GM21717 (cell line): Measurements from ENCODE around the gene ITGBL1.
A peak's percentile ranks its signal among the peaks of the same experiment; 100 is the strongest.

ENCODE experiments used
- ATAC-seq: cut with Tn5 transposase; IDR thresholded peaks from one replicate; pipeline ENCODE4 v1.9.1; 2021; ENCODE audit warnings: mild to moderate bottlenecking, moderate library complexity; ENCODE audit not compliant: unreplicated experiment

ITGBL1 gene

GRCh38 chr13:101730420-101731000 is 278.0 kb downstream of the ITGBL1 start:
- ATAC-seq, result no peak

DNA sequence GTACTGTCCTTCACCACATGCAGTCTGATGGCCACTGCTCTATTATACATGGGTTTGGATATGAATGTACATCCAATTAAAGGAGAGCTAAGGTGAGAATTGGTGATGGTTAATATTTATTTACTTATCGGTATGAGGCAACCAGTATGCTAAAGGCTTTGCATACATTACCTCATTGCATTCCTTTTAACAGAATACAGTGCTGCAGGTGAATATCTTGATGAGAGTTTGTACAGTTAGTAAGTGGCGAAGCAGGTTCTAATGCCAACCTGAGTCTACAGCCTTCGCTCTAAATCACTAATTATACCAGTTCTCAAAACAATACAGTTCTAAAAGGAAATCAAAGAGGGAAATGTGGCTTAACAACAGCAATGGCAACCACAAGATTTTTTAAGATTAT is 284.1 kb downstream of the ITGBL1 start:
- ATAC-seq, result no peak

DNA sequence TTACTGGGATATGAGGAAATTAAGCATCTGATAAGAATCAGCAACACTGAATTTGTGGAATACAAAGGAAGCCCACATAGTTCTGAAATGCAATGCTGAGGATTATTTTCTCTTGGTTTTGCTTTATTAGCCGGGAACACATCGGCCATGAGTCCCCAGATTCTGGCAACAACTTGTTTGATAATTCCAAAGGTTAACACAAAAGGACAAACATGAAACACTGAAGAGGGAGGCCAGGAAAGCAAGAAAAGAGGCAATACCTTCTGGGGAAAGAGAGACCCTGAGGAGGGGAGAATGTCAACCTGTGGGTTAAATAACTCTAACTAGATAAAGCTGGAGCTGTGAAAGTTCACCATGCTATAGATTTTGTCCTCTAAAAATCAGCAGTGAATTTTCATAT is 285.9 kb downstream of the ITGBL1 start:
- no peak for ATAC-seq

DNA sequence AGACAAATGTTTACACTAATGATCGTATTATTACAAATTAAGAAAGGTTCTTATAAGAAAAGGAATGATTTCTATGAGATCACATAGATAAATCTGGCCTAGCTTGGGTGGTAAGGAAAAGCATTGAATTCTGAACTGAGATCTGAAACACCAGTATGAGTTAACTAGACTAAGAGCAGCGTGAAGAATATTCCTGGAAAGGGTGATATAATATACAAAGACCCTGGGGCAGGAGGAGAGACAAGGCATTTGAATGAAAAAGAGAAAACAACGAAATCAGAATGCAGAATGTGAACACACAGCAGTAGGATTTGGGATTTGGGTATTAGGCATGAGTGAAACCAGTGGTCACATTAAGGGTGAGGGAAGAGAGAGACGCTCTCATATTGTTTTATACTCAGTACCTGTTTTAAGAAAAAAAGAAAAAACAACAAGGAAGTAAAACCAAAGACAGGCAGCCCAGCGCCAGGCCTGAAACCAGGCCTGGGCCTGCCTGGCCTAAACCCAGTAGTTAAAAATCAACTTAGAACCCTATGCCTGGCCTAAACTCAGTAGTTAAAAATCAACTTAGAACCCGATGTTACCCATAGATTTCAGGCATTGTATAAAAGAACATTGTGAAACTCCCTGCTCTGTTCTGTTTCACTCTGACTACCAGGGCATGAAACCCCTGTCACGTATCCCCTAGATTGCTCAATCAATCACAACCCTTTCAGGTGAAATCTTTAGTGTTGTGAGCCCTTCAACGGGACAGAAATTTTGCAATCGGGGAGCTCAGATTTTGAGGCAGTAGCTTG is 287.1 kb downstream of the ITGBL1 start:
- ATAC-seq, result peak; percentile 88

DNA sequence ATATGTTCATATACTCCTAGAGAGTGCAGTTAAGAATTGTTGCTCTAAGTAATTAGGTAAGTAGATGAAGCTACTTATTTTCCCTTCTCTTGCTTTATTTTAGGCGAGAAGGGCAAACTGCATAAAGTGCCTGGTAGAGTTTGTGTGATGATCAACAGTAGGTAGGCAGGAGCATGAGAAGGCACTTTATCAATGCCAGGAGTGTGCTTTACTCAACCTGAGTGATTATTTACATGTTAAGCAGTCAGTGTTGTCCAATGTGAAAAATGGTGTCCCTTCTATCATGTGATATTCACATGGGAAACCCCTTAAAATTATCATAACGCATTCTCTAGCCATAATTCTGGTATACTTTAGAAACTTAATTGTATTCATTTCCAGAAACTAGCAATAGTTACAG is 294.0 kb downstream of the ITGBL1 start:
- no peak for ATAC-seq

DNA sequence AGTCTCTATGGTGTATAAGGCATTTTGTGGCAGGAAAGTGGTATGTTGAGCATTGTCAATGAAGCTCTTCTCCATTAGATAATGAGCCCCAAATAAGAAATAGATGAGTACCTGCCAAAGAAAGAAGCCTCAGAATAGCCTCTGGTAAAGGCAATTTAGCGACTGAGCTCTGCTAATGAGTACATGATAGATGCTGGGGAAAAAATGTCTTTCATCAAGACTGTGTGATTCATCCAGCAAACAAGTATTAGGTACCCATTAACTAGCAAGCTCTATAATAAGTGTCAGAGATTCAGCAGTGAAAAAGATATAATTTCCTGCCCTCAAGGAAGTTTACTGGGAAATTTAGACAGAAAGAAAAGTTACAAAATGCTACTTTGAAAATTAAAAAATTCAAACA is 294.6 kb downstream of the ITGBL1 start:
- ATAC-seq, result no peak

DNA sequence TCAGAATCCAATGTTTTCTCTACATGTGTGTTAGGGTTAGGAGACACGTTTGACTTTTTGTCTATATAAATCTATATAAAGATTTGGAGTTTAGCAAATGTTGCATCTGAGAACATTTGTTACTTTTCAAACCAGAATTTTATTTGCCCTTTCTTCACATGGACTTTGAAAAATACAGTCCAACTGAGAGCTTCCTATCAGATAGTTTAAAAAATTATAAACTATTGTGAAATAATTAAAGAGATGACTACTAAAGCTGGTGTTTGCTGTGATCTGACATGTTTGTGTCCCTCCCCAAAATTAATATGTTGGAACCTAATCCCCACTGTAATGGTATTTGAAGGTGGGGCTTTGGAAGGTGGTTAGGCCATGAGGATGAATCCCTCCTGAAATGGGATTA is 297.1 kb downstream of the ITGBL1 start:
- no peak for ATAC-seq

DNA sequence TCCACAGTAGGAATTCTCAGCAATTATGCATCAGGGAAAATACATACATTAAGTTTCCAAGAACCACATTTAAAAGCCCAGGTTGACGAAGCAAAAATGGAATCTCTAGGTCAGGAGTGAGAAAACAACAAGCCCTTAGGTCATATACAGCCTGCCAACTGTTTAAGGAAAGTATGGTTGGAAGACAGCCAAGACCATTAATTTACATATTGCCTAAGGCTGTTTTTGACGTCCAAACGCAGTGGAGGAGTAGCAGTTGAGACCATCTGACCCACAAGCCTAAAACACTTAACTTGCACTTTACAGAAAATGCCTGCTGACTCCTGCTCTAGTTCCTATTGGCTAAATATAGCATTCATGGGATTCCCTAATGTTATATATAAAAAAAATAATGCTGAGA is 299.0 kb downstream of the ITGBL1 start:
- ATAC-seq, result peak; percentile 51

DNA sequence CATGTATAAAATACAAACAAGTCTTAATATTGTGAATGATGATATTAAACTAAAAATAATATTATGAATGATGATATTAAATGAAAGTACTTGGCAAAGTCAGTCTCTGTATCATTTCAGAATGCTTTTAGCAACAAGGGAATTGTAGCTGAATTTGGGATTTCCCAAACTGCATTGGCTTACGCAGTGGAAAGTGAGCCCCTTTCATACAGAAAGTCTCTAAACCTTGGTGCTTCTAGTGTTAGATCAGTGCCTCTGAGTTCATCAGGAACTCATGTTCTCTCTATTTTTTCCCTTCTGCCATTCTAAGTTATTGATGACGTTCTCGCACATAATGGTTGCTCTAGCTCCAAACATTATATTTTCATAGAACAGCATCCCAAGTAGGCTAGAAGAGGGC is 300.0 kb downstream of the ITGBL1 start:
- ATAC-seq, result no peak

- ATAC-seq, result no peak
These were observed 302.9 kb downstream of the ITGBL1 start for GRCh38 chr13:101755228-101755887.

DNA sequence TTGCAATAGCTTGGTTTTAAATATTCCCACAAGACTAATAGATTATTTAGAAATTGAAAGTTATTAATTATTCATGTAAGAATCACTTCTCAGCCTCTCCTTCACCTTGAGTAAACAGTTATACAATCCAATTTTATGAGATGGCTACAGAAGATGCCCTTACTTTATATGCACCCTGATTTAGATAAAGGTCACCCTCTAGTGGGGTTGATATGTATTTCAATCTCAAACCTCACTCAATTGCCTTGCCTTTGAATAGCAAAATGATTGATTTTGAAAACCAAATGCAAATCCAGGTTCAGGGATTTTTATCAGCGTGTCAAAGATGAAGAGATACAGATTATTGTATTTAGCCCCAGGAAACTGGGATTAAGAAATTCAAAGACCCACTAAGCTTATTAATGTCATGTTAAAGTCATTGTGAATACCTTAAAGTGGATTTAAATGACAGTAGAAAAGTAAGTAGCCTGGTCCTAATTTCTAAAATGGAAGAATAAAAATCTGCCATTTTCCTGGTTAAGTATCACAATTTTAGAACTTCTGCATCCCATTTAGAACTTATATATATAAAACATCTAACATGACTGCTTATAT is 305.1 kb downstream of the ITGBL1 start:
- peak; percentile 85 for ATAC-seq

DNA sequence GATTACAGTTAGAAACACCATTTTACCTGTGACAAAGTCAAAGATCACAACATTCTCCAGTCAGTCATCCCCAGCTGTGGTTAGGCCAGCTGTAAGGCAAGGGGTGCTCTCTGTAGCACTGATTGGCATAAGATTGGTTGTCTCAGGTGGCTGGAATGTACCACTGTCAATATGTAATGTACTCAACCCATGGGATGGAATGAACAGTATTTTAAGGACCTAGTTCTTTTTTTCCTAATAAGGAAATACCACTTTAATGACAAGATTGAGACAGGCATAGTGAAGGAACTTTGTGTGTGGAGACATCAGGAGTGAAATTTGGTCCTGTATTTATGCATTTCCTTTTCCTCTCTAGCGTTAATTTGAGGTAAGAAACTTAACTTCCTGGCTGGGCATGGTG is 310.7 kb downstream of the ITGBL1 start:
- ATAC-seq, result no peak
